ENCODE measurements around the gene MYO1A.
"Not testable (repeated sequence)": the region's sequence is repeated elsewhere in the genome, so short reads cannot be mapped to it uniquely, and the experiment has no call there.

Gene MYO1A

DNA sequence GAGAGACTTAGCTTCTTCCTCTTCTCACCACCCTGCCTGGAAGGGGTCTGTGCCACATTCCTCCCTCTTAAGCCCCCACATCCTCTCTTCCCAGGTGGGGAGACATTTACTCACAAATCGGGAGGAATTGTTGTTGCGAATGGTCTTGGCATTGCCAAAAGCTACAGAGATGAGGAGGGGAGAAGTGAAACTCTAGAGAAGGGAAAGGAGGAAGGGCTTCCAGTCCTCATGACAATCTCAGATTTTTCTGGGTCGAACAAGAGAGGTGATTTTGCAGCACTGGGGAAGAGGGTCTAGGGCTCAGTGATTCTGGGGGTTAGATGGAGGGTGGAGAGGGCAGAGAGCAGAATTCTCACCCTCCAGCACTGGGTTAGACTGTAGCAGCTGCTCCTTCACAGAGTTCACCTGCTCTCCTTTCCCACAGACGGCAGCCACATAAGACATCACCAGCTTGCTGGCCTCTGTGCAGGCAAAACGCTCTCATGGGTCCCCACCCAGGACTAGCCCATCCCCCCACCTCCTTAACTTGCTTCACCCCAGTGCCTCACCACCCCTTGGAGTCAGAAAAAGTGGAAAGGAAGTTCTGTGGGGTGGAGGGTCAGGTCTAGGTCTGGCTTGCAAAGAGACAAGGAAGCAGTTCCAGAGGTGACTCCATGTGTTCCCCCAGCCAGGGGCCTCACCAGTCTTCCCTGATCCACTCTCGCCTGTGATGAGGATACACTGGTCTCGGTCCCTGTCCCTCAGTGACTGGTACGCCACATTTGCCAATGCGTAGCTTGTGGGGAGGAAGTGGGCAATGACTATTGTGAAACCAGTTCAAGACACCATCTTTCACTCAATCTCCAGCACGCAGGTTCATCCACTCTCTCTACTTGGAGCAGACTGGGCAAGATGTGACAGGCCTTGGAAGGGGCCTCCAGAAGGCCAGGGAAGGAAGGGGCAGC lies 2.7 kb downstream of the MYO1A start:
- DNase-seq, result peak; percentile 44

DNA sequence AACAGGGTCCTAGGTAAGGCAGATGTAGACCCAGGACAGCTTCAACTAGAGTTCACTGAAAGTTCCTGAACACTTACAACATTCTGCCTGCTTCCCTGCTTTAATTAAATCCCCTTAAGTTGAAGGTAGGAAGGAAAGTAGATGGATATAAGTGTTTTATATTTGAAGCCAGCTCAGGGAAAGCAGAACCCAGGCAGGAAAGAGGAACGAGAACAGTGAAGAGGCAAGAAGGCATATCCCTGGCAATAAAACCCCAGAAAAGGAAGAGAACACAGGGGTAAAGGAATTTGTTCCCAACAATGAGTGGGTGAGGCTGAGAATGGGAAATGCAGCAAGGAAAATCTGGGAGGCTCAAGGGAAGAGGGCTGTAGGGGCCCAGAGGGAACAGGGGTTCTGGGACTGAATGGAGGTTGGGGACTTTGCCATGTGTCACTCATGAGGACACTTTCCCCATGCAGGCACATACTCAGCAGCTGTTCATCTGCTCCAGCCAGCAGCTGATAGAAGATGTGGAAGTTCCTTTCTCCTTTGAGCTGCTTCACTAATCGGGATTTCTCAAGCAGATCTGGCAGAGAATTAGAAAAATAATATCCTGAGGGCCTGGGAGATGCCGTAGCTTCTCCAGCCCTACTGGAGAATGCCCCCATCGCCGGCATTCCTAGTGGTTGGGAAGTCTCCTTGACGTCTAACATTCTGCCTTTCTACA lies 3.7 kb downstream of the MYO1A start:
- no peak for DNase-seq

DNA sequence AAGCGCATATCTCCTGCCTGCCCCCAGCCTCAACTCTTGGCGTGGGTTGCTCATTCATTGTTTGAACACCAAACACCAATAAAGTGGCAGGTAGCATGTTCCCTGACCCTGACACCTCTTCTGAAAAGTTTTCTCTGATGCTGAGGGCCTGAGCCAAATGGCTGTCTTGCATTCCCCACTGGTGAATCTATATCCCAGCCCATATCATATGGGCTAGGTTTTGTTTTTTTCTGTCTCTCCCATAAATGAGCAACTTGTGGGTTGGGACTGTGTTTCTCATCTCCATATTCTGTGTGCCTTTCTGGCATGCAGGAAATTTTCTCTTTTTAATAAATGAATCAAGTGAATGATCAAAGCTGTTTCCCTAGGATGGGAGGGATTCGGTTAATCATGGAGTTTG lies 5.0 kb downstream of the MYO1A start:
- no peak for DNase-seq

DNA sequence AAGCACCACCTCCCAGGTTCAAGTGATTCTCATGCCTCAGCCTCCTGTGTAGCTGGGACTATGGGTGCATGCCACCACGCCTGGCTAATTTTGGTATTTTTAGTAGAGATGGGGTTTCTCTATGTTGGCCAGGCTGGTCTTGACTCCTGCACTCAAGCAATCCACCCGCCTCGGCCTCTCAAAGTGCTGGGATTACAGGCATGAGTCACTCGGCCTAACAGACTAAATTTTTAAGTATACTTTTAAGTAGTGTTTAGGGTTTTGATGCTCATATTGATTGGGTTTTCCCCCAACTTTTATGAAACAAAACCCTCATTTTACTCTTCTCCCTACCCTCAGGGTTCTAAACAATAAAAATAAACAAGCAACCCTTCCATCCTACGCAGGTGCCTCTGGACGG lies 5.5 kb downstream of the MYO1A start:
- no peak for DNase-seq

DNA sequence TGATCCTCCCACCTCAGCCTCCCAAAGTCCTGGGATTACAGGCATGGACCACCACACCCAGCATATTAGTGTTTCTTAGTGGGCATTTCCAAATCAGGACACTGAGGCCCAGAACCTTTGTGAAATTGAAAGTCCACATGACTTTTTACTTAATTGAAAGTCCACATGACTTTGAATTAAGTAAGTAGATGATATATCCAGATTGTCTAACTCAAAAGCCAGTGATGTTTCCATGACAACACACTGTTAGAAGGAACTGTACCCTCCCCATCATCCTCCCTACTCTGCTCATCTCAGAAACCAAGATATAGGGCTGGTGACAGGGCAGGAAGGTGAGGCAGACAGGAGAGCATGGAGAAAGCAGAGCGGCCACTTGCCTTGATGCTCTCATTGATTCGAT lies 7.2 kb downstream of the MYO1A start:
- no peak for DNase-seq

DNA sequence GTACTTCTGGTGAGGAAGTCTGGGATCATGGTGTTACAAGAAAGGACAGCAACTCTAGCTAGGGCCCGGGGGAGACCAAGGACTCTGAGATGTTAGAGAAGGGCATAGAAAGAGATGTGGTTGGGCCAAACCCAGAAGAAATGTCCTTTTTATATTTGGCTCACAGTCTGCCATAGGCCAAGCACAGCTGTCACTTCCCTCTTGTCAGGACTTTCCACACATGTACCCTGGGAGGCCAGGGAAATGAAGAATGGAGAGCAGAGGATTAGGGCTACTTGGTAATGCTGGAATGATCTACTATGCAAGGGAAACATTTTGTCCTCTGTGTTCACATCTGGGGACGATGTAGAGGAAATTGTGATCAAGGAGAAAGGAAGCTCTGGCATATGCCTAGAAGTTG lies 9.2 kb downstream of the MYO1A start:
- DNase-seq, result no peak

DNA sequence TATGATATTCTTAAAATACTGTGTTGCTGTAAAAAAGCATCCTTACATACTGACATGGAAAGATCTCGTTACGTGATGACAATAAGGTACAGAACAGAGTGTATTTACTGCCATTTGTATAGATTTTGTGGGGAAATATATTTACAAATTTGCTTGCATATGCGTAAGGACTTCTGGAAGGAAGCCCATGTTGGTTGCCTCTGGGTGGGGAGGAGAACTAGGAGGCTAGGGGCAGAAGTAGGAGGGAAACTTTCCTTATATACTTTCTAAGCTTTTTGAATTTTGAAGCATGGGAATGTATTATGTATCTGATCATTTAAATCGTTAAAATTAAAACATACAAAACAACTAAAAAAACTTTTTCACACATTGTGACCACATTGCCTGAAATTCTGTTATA lies 9.7 kb downstream of the MYO1A start:
- DNase-seq, result no peak

DNA sequence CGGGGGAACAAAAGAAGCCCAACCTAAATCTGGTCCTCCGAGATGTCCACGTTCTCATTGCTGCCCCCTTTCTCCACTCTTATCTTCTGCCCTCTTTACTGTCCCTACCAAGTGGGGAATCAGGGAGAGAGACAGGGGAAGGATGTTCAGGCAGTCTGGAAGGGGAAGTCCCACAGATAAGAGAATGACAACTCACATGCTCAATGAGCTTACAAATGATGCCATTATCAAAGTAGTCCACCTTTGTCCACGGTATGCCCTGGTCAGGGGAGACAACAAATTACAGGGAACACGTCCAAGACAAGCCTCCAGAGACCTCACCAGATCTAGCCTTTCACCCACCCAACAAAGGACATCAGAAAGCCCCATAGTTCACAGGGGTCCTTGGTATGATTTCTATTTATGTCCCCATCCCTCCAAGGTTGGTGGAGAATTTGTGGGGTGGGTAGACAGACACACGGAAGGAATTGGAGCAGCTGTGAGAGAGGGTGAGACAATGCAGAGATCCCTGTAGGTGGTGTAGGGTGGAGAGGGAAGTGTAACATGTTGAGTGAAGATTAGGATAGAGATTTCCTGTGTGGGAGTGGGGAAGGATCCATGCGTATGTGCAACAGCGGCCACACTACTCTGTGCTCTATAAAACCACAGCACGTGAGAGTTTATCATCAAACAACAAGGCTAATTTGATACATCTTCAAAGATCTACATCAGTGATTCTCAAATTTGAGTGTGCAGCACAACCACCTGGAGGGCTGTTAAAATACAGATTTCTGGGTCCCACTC lies 10.7 kb downstream of the MYO1A start:
- no peak for DNase-seq

DNA sequence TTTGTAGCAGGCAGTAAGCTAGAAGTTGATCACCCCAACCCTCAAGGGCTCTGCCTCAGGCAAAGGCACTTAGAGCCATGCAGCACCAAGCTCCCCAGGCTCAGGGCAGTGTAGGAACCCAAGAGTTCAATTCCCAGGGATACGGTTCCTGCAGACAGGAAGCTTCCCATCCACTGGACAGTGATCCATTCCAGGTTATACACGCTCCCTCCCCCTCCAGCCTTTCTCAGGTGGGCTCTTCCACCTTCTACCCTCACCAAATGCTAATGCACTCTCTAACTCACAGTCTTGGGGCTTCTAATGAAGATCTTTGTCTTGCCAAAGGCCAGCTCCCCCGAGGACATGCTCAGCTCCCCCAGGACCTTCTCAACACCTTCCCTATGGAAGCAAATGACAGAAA lies 12.7 kb downstream of the MYO1A start:
- DNase-seq, result no peak

DNA sequence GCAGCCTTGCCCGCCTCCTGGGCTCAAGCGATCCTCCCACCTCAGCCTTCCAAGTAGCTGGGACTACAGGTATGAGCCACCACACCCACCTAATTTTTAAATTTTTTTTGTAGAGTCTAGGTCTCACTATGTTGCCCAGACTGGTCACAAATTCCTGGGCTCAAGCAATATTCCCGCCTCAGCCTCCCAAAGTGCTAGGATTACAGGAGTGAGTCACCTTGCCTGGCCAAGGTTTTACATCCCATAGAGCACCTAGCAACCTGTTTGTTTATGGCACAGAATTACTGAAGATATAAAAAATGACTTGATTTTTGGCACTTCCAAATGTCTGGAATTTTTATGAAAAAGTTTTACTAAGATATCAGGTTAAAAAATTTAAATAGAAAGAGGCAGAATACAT lies 16.5 kb downstream of the MYO1A start:
- DNase-seq, result no peak

DNA sequence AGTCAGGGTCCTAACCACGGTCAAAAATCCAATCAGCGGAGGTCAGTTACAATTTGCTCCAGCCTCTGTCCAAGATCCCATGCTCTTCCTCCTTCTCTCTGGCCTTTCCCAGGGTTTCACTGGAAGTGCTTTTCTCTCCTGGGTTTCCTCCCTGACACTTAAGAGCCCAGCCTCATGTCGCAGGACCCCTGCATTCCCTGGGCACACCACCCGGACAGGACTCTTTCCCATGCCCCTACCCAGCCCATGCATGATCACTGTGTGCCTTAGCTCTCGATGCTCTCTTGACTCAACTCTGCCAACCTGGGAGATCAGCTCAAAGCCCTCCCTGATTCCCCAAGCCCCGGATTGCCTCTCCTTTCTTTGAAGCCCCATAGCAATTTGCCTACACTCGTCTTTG lies 18.1 kb downstream of the MYO1A start:
- DNase-seq, result no peak

DNA sequence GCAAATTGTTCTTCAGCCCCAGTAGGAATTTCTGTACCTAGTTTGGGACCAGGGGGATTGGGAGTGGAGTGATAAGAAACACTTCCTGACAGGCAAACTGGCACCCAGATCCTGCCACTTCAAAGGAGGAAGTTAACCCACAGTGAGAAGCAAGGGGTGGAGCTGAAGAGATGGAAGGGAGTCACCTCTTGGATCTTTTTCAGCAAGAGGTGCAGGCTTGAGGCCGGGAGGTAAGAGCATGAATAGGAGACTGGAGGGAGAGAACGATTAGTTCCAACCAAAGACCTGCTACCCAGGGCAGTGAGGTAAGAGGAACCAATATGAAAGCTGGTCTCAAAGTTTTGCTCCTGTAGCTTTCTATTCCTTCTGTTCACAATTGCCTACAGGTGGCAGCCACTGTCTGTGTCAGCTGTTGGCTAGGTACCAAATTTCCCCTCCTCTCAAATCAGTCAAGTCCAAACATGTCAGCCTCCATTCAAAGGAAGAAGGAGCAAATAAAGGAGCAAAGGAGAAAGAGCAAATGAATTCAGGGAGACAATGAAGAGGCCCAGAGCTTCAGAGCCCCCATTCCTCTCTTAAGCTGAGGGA lies 18.7 kb downstream of the MYO1A start:
- DNase-seq, result no peak

DNA sequence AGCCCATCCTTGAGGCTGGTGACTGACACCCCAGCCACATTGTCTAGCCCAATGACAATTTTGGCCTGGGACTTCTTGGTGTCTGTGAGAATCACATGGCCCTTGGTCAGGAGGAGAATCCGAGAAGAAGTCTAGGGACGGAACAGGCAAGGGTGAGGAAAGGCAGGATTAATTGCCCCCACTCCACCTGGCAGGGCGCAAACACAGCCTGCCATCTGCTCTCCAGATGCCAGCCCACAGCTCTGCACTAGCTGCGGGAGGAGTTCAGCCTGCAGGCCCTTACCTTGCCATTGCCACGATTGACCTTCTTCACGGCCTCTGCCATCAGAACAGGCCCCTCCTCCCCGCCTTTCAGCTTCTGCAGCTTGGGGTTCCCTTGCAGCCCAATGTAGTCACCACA lies 20.5 kb downstream of the MYO1A start:
- no peak for DNase-seq

DNA sequence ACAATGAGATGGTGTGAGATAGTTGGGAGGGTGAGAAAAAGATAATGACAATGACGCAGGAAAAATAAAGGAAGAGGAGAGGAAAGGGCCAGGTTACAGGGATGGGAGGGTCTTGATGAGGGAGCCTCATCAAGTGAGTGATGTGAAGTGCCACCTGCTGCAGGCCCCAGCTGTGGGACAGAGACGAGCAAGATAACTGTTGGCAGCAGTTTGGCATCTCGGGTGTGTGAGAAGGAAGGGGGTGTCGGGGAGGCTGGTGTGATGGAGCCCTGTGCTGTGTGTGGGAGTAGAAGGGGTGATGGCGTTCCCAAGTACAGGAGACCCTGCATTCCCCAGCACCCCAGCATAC lies 22.1 kb downstream of the MYO1A start:
- DNase-seq, result no peak

DNA sequence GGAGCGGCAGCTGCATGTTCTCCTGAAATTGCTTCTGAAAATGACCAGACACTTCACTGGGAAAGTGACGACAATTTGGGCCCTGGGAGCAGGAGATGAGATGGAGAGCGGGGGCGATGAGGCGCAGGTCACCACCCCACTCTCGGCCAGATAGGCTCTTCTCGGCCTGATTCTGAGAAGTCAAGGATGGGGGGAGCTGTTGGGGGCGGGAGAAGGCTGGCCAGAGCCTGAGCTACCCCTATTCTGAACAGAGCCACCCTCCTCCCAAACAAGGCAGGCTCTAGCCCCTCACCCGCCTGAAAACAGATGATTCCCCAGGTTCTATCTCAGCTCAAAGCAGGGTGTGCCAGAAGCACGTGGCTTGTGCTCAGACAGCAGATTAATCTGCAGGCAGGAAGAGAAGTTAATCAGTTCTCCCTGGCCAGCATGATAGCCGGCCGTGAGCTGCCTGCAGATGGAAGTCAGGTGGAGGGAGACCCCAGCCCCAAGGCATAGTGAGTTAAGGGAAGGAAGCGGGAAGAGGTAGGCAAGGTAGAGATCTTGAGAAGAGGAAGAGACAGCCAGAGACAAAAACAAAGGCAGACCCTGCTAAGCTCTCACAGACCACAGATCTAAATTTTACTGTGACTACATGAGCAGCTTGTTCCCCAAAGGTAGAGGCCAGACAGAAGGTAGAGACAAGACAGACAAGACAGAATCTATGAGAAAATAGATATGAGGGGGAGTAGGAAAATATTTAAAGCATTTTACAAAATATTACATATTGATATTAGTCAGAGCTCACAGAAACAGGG lies 22.7 kb downstream of the MYO1A start:
- no peak for DNase-seq

DNA sequence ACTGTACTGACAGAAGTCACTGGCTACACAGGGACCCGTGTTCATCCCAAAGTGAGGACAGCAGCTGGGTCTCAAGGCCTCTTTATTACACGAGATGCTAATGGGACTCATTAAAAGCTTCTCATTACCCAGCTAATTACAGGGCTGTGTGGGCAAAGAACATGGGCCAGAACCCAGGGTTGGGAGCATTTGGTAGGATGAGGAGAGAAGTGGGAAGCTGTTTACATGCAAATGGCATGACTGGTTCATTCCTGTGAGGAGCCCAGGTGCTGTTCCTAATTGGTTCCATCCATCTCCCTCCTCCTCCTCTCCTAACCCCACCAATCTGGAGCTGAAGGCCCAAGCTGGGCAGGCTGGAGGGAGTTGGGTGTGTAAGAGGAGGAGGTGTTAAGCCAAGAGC lies 24.7 kb downstream of the MYO1A start:
- no peak for DNase-seq

DNA sequence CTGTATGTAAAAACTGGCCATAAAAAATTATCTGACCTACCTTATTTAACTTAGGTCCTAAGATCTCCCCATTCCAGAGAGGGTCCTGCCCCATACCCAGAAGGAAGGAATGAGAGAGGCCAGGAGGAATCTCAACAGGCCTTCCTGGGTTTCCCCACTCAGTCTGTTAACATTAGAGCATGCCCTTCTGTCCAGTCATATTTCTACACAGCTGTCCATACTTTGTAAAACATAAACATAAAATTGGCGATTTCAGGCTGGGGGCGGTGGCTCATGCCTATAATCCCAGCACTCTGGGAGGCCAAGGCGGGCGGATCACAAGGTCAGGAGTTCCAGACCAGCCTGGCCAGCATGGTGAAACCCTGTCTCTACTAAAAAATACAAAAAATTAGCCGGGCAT lies 27.6 kb downstream of the MYO1A start:
- DNase-seq, result not testable (repeated sequence)

DNA sequence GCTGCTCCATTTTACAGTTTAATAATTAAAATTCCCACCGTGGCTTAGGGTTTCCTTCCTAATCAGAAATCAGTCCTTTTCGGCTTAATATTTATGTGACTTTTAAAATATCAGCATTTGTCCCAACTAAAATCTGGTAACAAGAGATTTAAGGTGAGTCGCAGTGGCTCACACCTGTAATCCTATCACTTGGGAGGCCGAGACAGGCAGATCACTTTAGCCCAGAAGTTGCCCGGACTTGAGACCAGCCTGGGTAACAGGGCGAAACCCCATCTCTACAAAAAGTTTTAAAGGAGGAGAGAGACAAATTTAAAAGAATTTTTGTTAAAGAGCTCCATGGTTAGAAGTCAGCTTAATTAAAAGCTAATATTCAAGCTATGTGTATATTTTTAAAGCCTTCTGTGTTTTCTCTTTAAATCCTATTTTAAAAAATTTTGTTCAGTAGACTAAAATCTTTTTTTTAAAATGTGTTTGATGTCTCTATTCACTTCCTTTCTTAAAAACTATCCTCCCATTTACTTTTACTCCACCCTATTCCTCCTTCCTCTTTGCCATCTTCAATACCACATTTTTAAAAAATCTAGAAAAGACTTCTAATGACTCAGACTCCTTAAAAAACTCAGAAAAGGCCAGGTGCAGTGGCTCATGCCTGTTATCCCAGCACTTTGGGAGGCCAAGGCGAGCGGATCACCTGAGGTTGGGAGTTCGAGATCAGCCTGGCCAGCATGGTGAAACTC lies 29.8 kb downstream of the MYO1A start:
- DNase-seq, result no peak

DNA sequence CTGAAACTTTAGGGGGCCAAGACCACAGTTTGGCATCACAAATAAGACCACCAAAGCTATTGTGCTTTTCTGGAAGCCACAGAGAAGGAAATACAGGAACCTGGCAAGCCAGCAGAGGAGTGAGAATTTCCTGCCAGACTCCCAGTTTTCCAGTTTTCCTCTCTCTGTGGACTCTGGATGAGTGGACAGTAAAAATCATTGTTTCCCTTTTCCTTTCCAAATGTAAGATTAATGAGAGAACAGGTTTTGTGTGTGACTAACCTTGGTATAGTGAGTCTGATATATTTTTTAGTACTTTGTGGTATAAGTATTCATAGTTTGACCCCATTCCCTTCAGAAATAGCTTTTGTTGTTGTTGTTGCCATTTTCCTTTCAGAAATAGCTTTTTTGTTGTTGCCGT lies 31.0 kb downstream of the MYO1A start:
- DNase-seq, result no peak

DNA sequence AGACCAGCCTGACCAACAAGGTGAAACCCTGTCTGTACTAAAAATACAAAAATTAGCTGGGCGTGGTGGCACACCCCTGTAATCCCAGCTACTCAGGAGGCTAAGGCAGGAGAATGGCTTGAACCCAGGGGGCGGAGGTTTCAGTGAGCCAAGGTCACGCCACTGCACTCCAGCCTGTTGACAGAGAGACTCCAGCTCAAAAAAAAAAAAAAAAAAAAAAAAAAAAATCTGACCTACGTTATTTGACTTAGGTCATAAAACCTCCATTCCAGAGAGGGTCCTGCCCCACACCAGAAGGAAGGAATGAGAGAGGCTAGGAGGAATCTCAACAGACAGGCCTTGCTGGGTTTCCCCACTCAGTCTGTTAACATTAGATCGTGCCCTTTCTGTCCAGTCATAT lies 31.6 kb downstream of the MYO1A start:
- DNase-seq, result not testable (repeated sequence)

DNA sequence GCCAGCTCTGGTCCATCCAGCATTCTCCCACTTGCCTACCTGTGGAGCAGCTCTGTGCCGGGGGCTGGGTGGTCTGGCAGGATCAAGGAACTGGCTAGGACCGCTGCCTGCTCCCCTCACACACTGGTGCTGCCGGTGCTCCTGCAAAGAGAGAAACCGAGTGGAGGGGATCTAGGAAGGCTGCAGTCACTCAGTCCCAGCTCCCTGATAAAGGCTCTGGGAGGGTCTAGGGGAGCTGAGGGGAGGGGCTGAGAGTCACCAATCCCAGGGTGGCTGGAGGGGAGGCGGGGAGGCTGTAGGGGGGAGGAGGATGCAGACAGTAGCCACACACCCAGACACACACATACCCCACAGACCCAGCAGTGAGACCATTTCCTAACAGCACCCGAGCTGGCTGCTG lies 33.6 kb downstream of the MYO1A start, which contains the start of gene TAC3:
TSS of gene TAC3 (minus strand) at position 182 of the 400 bp plus-strand sequence. CDS start 732 bp downstream, outside the sequence.
- DNase-seq, result no peak

All from CD4-positive, alpha-beta T cell treated with Interleukin-15 for 1 hour (primary cell).